GM19463 (cell line): ENCODE measurements around the gene KLK13.

ENCODE experiments used
- ATAC-seq: cut with Tn5 transposase; IDR thresholded peaks from one replicate; pipeline ENCODE4 v1.9.1; 2021; ENCODE audit warnings: mild to moderate bottlenecking, moderate library complexity; ENCODE audit not compliant: unreplicated experiment

Gene KLK13

DNA sequence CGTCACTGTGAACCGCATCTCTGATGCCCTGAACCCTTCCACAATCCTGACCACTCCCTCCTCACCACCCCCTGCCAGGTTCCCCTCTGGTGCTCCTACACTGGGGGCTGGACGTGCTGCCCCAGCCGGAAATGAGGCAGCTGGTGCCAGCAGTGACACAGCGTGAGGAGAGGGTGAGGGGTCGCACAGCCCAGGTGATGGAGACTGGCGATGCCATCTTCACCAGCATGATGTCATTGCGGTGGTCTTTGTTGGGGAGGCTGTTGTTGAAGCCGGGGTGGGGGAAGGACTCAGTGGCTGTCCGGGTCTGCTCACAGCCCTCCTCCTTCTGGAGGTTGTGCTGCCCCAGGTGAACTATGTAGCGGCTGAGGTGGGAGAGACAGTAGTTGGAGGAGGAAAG is 40.9 kb downstream of the KLK13 start:
- ATAC-seq = no peak

DNA sequence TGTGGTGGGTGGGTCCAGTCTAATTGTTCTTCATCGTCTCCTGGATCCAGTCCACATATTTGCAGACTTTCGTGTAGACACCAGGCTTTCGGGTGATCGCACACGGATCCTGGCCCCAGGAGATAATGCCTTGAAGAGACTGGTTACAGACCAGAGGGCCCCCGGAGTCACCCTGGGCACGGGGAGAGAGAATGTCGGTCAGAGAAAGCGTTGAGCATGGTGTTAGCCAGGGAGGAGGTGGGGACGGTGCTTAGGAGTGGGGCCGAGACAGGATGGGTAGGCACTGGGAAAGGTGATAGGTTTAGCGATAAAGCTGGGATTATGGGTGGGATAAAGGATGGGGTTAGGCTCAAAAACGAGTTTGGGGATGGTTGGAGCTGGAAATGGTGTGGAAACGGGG is 42.4 kb downstream of the KLK13 start:
- no peak for ATAC-seq

- ATAC-seq = no peak
Measured at GRCh38 chr19:51020988-51021651, 43.8 kb downstream of the KLK13 start.

- no peak for ATAC-seq
Measured at GRCh38 chr19:51019544-51019925, 45.4 kb downstream of the KLK13 start, which contains the start of gene KLK10. KLK10 (minus strand) TSS chr19:51019709; CDS start chr19:51019130, 579 bp downstream.

GRCh38 chr19:51018745-51019543 is 45.9 kb downstream of the KLK13 start:
- ATAC-seq = no peak

- no peak for ATAC-seq
Measured at GRCh38 chr19:51016798-51017683, 47.9 kb downstream of the KLK13 start.

DNA sequence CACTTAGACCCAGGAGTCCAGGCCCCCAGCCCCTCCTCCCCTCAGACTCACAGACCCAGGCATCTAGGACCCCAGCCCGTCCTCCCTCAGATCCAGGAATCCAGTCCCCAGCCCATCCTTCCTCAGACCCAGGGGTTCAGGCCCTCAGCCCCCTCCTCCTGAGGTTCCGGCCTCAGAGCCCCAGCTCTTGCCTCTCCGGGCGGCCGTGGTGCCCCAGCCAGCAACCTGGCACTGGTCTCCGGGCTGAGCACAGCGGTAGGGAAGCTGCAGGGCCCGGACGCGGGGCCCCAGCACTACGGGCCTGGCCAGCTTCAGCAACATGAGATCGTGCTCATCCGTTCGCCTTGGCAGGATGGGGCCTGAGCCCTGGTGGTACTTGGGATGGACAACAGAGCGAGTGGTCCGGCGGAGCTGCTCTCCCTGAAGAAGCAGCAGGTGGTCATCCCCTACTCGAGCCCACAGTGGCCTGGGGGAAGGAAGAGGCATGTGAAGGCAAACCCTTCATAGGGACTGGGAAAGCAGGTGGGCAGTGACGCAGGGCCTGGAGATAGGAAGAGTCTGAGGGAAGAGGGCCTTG is 49.1 kb downstream of the KLK13 start:
- ATAC-seq = no peak

GRCh38 chr19:51014242-51014641 is 50.6 kb downstream of the KLK13 start:
- ATAC-seq = no peak

GRCh38 chr19:51012661-51013190 is 52.2 kb downstream of the KLK13 start:
- ATAC-seq = no peak

- no peak for ATAC-seq
Measured at GRCh38 chr19:51010066-51010795, 54.7 kb downstream of the KLK13 start.

DNA sequence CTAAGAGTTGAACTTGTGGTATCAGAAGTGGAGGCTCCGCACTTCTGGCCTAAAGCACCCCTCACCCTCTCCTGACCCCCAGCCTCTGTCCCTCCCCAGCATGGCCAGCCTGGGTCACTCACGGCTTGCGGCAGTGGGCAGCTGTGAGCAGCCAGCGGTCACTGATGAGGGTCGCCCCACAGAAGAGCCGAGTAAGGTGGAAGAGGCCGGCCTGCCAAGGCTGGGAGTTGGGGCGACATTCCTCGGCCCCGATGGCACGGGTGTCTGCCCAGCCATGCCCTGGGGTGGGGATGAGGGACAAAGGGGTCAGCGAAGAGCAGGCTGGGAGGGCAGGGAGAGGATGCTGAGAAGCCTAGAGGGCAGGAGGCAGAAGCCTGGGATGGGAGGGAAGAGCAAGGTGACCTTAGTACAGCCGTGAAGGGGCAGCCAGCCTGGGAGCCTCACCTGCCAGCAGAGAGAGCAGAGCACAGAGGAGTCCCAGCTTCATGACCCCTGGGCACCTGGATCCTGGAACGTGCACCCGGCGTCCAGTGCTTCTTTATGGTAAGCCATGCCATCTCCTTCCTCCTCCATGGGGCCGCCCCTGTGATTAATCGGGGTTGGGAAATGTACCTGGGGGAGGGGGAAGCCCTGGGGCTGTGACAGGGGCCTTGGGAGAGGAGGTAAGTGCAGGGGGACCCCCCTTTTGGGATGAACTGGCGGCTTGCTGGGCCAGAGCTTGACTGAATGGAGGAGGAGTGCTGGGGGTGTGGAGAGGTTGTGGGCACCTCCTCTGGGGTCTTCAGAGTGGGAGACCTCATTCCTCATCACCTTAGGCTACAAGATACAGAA is 55.6 kb downstream of the KLK13 start:
- ATAC-seq = no peak

- ATAC-seq = no peak
Measured at GRCh38 chr19:51007488-51007887, 57.4 kb downstream of the KLK13 start.

GRCh38 chr19:51006406-51006805 is 58.5 kb downstream of the KLK13 start:
- ATAC-seq = no peak
